ENCODE data around the gene CRMP1. TPM values are rescaled to one million over a fixed set of nuclear protein-coding genes. Genes with fewer than 3 reads are reported as not detected.

The CRMP1 gene
- total and polyA plus RNA-seq, 2 of the 4 experiments (the other 2 are of a cell fraction): 4.1 to 7.4 TPM

GRCh38 chr4:5799406-5799805 lies 93.5 kb downstream of the CRMP1 start:
- CTCF ChIA-PET: no interaction called here

More at GRCh38 chr4:5799406-5799805, 93.5 kb downstream of the CRMP1 start:
- Histone ChIP-seq H4K20me1 (ENCODE audit: insufficient read depth, low read length) (no peaks in the 10 kb centered on the region), H2BK5ac (ENCODE audit: low read depth, low read length, poor library complexity, severe bottlenecking) (no peak overlapping the region), H4K91ac (ENCODE audit: insufficient read depth, low read depth, low read length) (no peak overlapping the region), H3K56ac (ENCODE audit: extremely low read depth, insufficient read depth, low read length) (no peak overlapping the region), H2AK9ac (replicated peaks; ENCODE audit: low read depth, low read length, poor library complexity) (no peak overlapping the region), H4K8ac (ENCODE audit: low read depth in 2 of 2, low read length in 2 of 2) (no peak overlapping the region), H3K18ac (ENCODE audit: low read depth, low read length) (no peak overlapping the region), H4K5ac (ENCODE audit: low read depth, low read length) (no peak overlapping the region), H3K36me3 (ENCODE audit: control insufficient read depth, insufficient read depth, low read length) (peaks cover 62% of the 10 kb centered on the region), H2AFZ (replicated peaks; ENCODE audit: low read length, poor library complexity) (no peak overlapping the region), H3K27me3 (ENCODE audit: control insufficient read depth, insufficient read depth, low read length) (no peaks in the 10 kb centered on the region), H3K27ac (ENCODE audit: insufficient read depth, low read length) (no peak overlapping the region), H2BK15ac (ENCODE audit: low read depth, low read length) (no peak overlapping the region), H3K9me3 (ENCODE audit: control insufficient read depth, insufficient read depth, low read length) (no peaks in the 10 kb centered on the region), H3K4me1 (ENCODE audit: control insufficient read depth, insufficient read depth, low read length) (peaks cover 3% of the 10 kb centered on the region; the same call in 1 of the 2 replicates), H2BK120ac (ENCODE audit: low read depth, low read length) (no peak overlapping the region), H3K79me1 (ENCODE audit: low read depth in 1 of 2, low read length in 2 of 2) (no peaks in the 10 kb centered on the region), H3K9me1 (ENCODE audit: insufficient read depth, low read length) (peaks cover 3% of the 10 kb centered on the region; the same call in 1 of the 2 replicates), H2AK5ac (ENCODE audit: low read depth, low read length) (no peak overlapping the region), H3K23ac (ENCODE audit: low read depth, low read length) (no peak overlapping the region), H3K4me3 (ENCODE audit: insufficient read depth, low read depth, low read length) (no peak overlapping the region), H2BK20ac (ENCODE audit: low read depth, low read length) (no peak overlapping the region), H3K4ac (ENCODE audit: low read depth, low read length) (no peak overlapping the region), H3K9ac (ENCODE audit: low read depth, low read length) (no peak overlapping the region), H3K4me2 (ENCODE audit: low read depth, low read length) (no peak overlapping the region), H3K14ac (replicated peaks; ENCODE audit: low read depth, low read length) (no peak overlapping the region)
- intact Hi-C loops (cut with micrococcal nuclease): no loop called here
- in situ Hi-C loops (cut with MboI; ENCODE audit: low sequenced_read_pairs): loop anchor here (10.0 kb wide), 1 partner anchor 755 kb away; no protein-coding TSS in a partner anchor
- 92% methylated on average over 5 of the region's 11 CpGs; no CpG with 5 or more reads in 1 of the 2 experiments for WGBS, 2 experiments (ENCODE audit: extremely low coverage in 2 of 2, insufficient read length in 1 of 2)
- BruUV-seq (replicated peaks): no TSS peak
- POLR2A ChIA-PET (ENCODE audit: unreplicated experiment): no interaction called here
- TF ChIP-seq SMC3 (IDR thresholded peaks at IDR 0.05; ENCODE audit: low read depth, low read length): no peak
- no peak for TF ChIP-seq CHD1 (IDR thresholded peaks at IDR 0.05; ENCODE audit: low read depth, low read length)
- no peak for TF ChIP-seq POLR2A (IDR thresholded peaks at IDR 0.05; ENCODE audit: low read depth, low read length)
- no peak for TF ChIP-seq ELK1 (IDR thresholded peaks at IDR 0.05; ENCODE audit: borderline replicate concordance, low read depth, low read length)
- TF ChIP-seq MXI1 (IDR thresholded peaks at IDR 0.05; ENCODE audit: borderline replicate concordance, low read depth, low read length): no peak
- dilution Hi-C loops (cut with HindIII; ENCODE audit: low sequenced_read_pairs, unreplicated experiment): no loop called here
- ATAC-seq (ENCODE audit: low read depth) (no peak), DNase-seq (no peak)
